Spleen (tissue), 11 donors: ENCODE data around the gene SLC29A3. TPM values are rescaled to one million over a fixed set of nuclear protein-coding genes. Genes with fewer than 3 reads are reported as not detected.

Experiments
- DNase-seq: peaks from one replicate; pipeline ENCODE4 v3.0.0-alpha.2; 2020
- H3K27ac ChIP-seq, 8 donors: fragments of 200-600 bp; sonication (generic) in 7 of 8; 1 replicate in 4 of 8; 2 replicates in 4 of 8; pipeline versions ENCODE4 v1.5.0 to v1.8.0; 2016 to 2021; ENCODE audit warnings: inconsistent platforms in 4 of 8, mild to moderate bottlenecking in 4 of 8, moderate library complexity in 1 of 8
- H3K27me3 ChIP-seq, 7 donors: fragments of 200-600 bp; sonication (generic) in 6 of 7; replicated peaks in 1 of 7; 1 replicate in 4 of 7; 2 replicates in 3 of 7; pipeline versions ENCODE4 v1.5.0 to v1.8.0; 2016 to 2021; ENCODE audit warnings: inconsistent platforms in 3 of 7, mild to moderate bottlenecking in 1 of 7
- H3K36me3 ChIP-seq, 6 donors: fragments of 200-600 bp; sonication (generic) in 5 of 6; 1 replicate in 4 of 6; 2 replicates in 2 of 6; pipeline versions ENCODE4 v1.5.0 to v1.8.0; 2016 to 2021; ENCODE audit warnings: inconsistent platforms in 2 of 6
- H3K4me1 ChIP-seq, 6 donors: fragments of 200-600 bp; sonication (generic) in 5 of 6; 1 replicate in 3 of 6; 2 replicates in 3 of 6; pipeline versions ENCODE4 v1.5.0 to v1.8.0; 2016 to 2021; ENCODE audit warnings: inconsistent platforms in 3 of 6
- H3K4me3 ChIP-seq, 8 donors: fragments of 200-600 bp; sonication (generic) in 7 of 8; 1 replicate in 4 of 8; 2 replicates in 4 of 8; pipeline versions ENCODE4 v1.5.0 to v1.8.0; 2016 to 2021; ENCODE audit warnings: inconsistent platforms in 4 of 8, mild to moderate bottlenecking in 4 of 8, moderate library complexity in 2 of 8
- H3K9me3 ChIP-seq, 8 donors: fragments of 200-600 bp; sonication (generic) in 7 of 8; 1 replicate in 4 of 8; 2 replicates in 4 of 8; pipeline versions ENCODE4 v1.5.0 to v1.8.0; 2016 to 2021; ENCODE audit warnings: inconsistent platforms in 4 of 8
- POLR2A ChIP-seq, 3 donors: fragments of 450-650 bp; IDR thresholded peaks; one replicate each; pipeline ENCODE4 v1.5.1; 2017; ENCODE audit warnings: antibody characterized with exemption in 3 of 3, mild to moderate bottlenecking in 1 of 3
- POLR2AphosphoS5 ChIP-seq, 3 donors: sonication (generic); formaldehyde crosslinking; IDR thresholded peaks; one replicate each; pipeline ENCODE4 v1.5.1; 2017; ENCODE audit warnings: antibody characterized with exemption in 3 of 3
- WGBS, 5 donors: extraction: QIAGEN DNeasy Blood & Tissue Kit in 3 of 5; methylation state at CpG; one replicate each; pipeline versions ENCODE4 v1.1.5 to v1.1.7; 2013 to 2018; 5-methylcytosine and 5-hydroxymethylcytosine counted together
- intact Hi-C: fragments of 100-400 bp; cut with DNase I; formaldehyde crosslinking; loops from one replicate; pipeline ENCODE4 v1.15.0; 2023; ENCODE audit warnings: low total_unique reads
- polyA plus RNA-seq, 3 donors: library from polyadenylated mRNA; stranded (reverse); fragments of 200-250 nt; gene quantifications; one replicate each; pipeline ENCODE4 v1.2.1, GENCODE V29; 2013
- total RNA-seq, 7 donors: library from RNA; depleted of rRNA in 3 of 7; stranded (reverse); fragments of >200 nt in 3 of 7; fragmentation: NEBNext Ultra II Directional in 4 of 7; extraction: Animal tissue kit (Norgen Biotek cat#: 25700) in 4 of 7; gene quantifications; one replicate each; pipeline versions ENCODE4 v1.1.0 to v1.2.1, GENCODE V29; 2016 to 2021
- TF ChIP-seq, protein P1 (sequence below), 11 experiments: fragments of 200-600 bp in 7 of 11; fragments of 450-650 bp in 4 of 11; sonication (generic) in 4 of 11; IDR thresholded peaks in 8 of 11; conservative IDR thresholded peaks in 3 of 11; 1 replicate in 7 of 11; 2 replicates in 4 of 11; pipeline versions ENCODE4 v1.4.0 to v1.8.0; 2016 to 2021; ENCODE audit warnings: antibody characterized with exemption in 11 of 11, inconsistent platforms in 4 of 11, mild to moderate bottlenecking in 1 of 11
- donor health status: healthy with polysubstance abuse.
- donor health status: DM: no; HTN: no; CAD: no; lungs with moderate emphysema.
- donor health status: DM: no; HTN: no; CAD: no.
- donor health status: Bipolar disorder and iron deficiency.
- donor health status: healthy.
- donor health status: DM: no; HTN: no; CAD: no.
- donor health status: DM: yes; HTN: yes; CAD: no.

Gene SLC29A3
- total and polyA plus RNA-seq, 10 donors = 3.3 to 15.6 (median 7.7) TPM

DNA sequence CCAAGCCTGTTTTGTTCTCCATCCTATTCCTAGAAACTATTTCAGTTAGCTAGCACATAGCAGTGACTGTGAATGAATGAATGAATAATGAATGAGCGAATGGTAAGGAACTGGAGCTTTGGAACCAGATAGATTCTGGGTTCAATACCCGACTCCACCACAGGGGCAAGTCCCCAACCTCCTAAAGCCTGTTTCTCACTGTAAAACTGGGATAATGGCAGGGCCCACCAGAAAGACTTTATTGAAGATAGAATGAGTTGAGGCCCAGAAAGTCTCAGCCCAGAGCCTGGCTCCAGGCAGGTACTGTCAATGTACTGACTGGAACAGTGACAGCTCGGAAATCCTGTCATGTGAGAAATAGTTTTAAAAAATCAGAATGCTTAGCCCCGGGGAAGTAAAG is 76.6 kb downstream of the SLC29A3 start:
- H3K27me3 ChIP-seq = peaks cover 3 to 86% (median 28%) of the 10 kb centered on the region in 7 donors
- no peaks in the 10 kb centered on the region for H3K9me3 ChIP-seq
- intact Hi-C loops = loop anchor here (5.0 to 10.0 kb wide), 2 partner anchors 172 to 309 kb away; no protein-coding TSS in a partner anchor
- peak overlapping the region in 1 of 8 donors; percentile 75 for H3K4me3 ChIP-seq
- peaks cover 7 to 32% (median 18%) of the 10 kb centered on the region in 6 donors for H3K4me1 ChIP-seq
- DNase-seq = no peak
- H3K27ac ChIP-seq = no peak overlapping the region
- TF ChIP-seq POLR2A (IDR thresholded peaks at IDR 0.05) (no peak), POLR2AphosphoS5 (IDR thresholded peaks at IDR 0.05) (no peak)
- TF ChIP-seq, protein P1, sequence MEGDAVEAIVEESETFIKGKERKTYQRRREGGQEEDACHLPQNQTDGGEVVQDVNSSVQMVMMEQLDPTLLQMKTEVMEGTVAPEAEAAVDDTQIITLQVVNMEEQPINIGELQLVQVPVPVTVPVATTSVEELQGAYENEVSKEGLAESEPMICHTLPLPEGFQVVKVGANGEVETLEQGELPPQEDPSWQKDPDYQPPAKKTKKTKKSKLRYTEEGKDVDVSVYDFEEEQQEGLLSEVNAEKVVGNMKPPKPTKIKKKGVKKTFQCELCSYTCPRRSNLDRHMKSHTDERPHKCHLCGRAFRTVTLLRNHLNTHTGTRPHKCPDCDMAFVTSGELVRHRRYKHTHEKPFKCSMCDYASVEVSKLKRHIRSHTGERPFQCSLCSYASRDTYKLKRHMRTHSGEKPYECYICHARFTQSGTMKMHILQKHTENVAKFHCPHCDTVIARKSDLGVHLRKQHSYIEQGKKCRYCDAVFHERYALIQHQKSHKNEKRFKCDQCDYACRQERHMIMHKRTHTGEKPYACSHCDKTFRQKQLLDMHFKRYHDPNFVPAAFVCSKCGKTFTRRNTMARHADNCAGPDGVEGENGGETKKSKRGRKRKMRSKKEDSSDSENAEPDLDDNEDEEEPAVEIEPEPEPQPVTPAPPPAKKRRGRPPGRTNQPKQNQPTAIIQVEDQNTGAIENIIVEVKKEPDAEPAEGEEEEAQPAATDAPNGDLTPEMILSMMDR (IDR thresholded peaks at IDR 0.05 in 8 of 11, conservative IDR thresholded peaks at IDR 0.05 in 3 of 11) = no peak
- 85 to 96% (median 92%) methylated on average over 4 of the region's 4 CpGs for WGBS, 5 donors
- no peaks in the 10 kb centered on the region for H3K36me3 ChIP-seq

GRCh38 chr10:71396084-71396710 is 77.1 kb downstream of the SLC29A3 start:
- intact Hi-C loops = loop anchor here (5.0 to 10.0 kb wide), 2 partner anchors 171 to 309 kb away; no protein-coding TSS in a partner anchor
- no peak for TF ChIP-seq POLR2A (IDR thresholded peaks at IDR 0.05)
- TF ChIP-seq POLR2AphosphoS5 (IDR thresholded peaks at IDR 0.05) = peak in 2 of 3 donors; percentile 7 to 13
- TF ChIP-seq, protein P1 (IDR thresholded peaks at IDR 0.05 in 8 of 11, conservative IDR thresholded peaks at IDR 0.05 in 3 of 11) = peak in 10 of 11 experiments; percentile 26 to 77 (median 58)
- H3K9me3 ChIP-seq = no peaks in the 10 kb centered on the region
- H3K36me3 ChIP-seq = no peaks in the 10 kb centered on the region
- H3K27ac ChIP-seq = peak overlapping the region in 1 of 8 donors; percentile 43
- H3K27me3 ChIP-seq = peaks cover 3 to 88% (median 28%) of the 10 kb centered on the region in 7 donors
- peak; percentile 83 for DNase-seq
- peaks cover 7 to 32% (median 18%) of the 10 kb centered on the region in 6 donors for H3K4me1 ChIP-seq
- peak overlapping the region; percentile 37 to 75 (median 48) for H3K4me3 ChIP-seq
- WGBS, 5 donors = 15 to 31% (median 16%) methylated on average over 20 to 46 of the region's 46 CpGs

- DNase-seq = no peak
Observed at GRCh38 chr10:71396711-71397295, 77.7 kb downstream of the SLC29A3 start, which contains the start of gene CDH23. Gene CDH23, plus strand, starts transcription at chr10:71396920. Its CDS starts 42,912 bp downstream, at chr10:71439832.

More at GRCh38 chr10:71396711-71397295, 77.7 kb downstream of the SLC29A3 start, which contains the start of gene CDH23:
- Histone ChIP-seq H3K27ac (peak within 1 kb of the TSS in 1 of 8 donors; percentile 43), H3K9me3 (no peaks in the 10 kb centered on the region), H3K4me1 (peaks cover 7 to 32% (median 18%) of the 10 kb centered on the region in 6 donors), H3K36me3 (no peaks in the 10 kb centered on the region), H3K4me3 (peak within 1 kb of the TSS; percentile 37 to 75 (median 48)), H3K27me3 (peaks cover 3 to 87% (median 28%) of the 10 kb centered on the region in 7 donors)
- intact Hi-C loops = loop anchor here (5.0 to 10.0 kb wide), 2 partner anchors 170 to 308 kb away; no protein-coding TSS in a partner anchor
- 0 to 3% (median 1%) methylated on average over 6 to 91 of the region's 91 CpGs for WGBS, 5 donors
- TF ChIP-seq POLR2AphosphoS5 (IDR thresholded peaks at IDR 0.05) = peak in 1 of 3 donors; percentile 46
- TF ChIP-seq, protein P1 (IDR thresholded peaks at IDR 0.05 in 8 of 11, conservative IDR thresholded peaks at IDR 0.05 in 3 of 11) = no peak
- no peak for TF ChIP-seq POLR2A (IDR thresholded peaks at IDR 0.05)
